Epithelial cell of proximal tubule (primary cell): ENCODE data around the gene NUAK1. TPM values are rescaled to one million over a fixed set of nuclear protein-coding genes. Genes with fewer than 3 reads are reported as not detected.

Source experiments
- DNase-seq: peaks from one replicate; pipeline ENCODE4 v3.0.0-alpha.2; 2011; ENCODE audit warnings: low read depth
- H3K4me3 ChIP-seq: 2 replicates; pipeline ENCODE4 v1.5.1; 2011; ENCODE audit warnings: low read depth, mild to moderate bottlenecking, low read length
- CTCF ChIP-seq: conservative IDR thresholded peaks from 2 replicates; pipeline ENCODE4 v1.5.1; 2012; ENCODE audit warnings: low read depth, mild to moderate bottlenecking, low read length
- total RNA-seq: library from RNA; depleted of rRNA; stranded (reverse); fragments of >200 nt; gene quantifications from 2 replicates; pipeline ENCODE4 v1.2.3, GENCODE V29; 2015

The NUAK1 gene
- total RNA-seq: 15.6 and 34.5 TPM in 2 replicates

- H3K4me3 ChIP-seq: peak within 1 kb of the TSS; percentile 80
- DNase-seq: no peak
These were observed at the start of gene NUAK1 for GRCh38 chr12:106138633-106139421. NUAK1 (minus strand) TSS chr12:106138954; CDS start chr12:106138653, 301 bp downstream.

GRCh38 chr12:106188256-106188655 is 49.5 kb upstream of the NUAK1 start:
- DNase-seq: no peak
- H3K4me3 ChIP-seq: no peak overlapping the region
- TF ChIP-seq CTCF: no peak

More at GRCh38 chr12:106138633-106139421, at the start of gene NUAK1:
- no peak for TF ChIP-seq CTCF

GRCh38 chr12:106187842-106188241 is 49.1 kb upstream of the NUAK1 start:
- H3K4me3 ChIP-seq: no peak overlapping the region
- DNase-seq: no peak
- TF ChIP-seq CTCF: no peak

GRCh38 chr12:106187155-106187789 is 48.5 kb upstream of the NUAK1 start:
- H3K4me3 ChIP-seq: no peak overlapping the region
- no peak for DNase-seq
- TF ChIP-seq CTCF: no peak

GRCh38 chr12:106183735-106184134 is 45.0 kb upstream of the NUAK1 start:
- no peak for TF ChIP-seq CTCF
- H3K4me3 ChIP-seq: no peak overlapping the region
- no peak for DNase-seq

GRCh38 chr12:106181401-106182114 is 42.8 kb upstream of the NUAK1 start:
- H3K4me3 ChIP-seq: no peak overlapping the region
- DNase-seq: no peak
- no peak for TF ChIP-seq CTCF
